GM23248 (cell line): ENCODE results near the gene ZBTB2. TPM values are rescaled to one million over a fixed set of nuclear protein-coding genes. Genes with fewer than 3 reads are reported as not detected.

Experiments
- DNase-seq: peaks from one replicate; pipeline ENCODE4 v3.0.0-alpha.2; 2015
- H2AFZ ChIP-seq: fragments of 200-600 bp; sonication (generic); 2 replicates; pipeline ENCODE4 v1.6.1; 2016; ENCODE audit warnings: antibody characterized with exemption
- H3F3A ChIP-seq: fragments of 200-600 bp; sonication (generic); 2 replicates; pipeline ENCODE4 v1.6.1; 2016; ENCODE audit warnings: mild to moderate bottlenecking, antibody characterized with exemption, mixed run types; ENCODE audit not compliant: insufficient read depth
- H3K27ac ChIP-seq: fragments of 200-600 bp; sonication (generic); 2 replicates; pipeline ENCODE4 v1.5.1; 2016; ENCODE audit warnings: mild to moderate bottlenecking
- H3K27me3 ChIP-seq: fragments of 200-600 bp; sonication (generic); replicated peaks from 2 replicates; pipeline ENCODE4 v1.6.1; 2016; ENCODE audit warnings: mild to moderate bottlenecking; ENCODE audit not compliant: insufficient read depth
- H3K36me3 ChIP-seq: fragments of 200-600 bp; sonication (generic); 2 replicates; pipeline ENCODE4 v1.6.1; 2016; ENCODE audit warnings: low read depth, mild to moderate bottlenecking
- H3K4me1 ChIP-seq: fragments of 200-600 bp; sonication (generic); 2 replicates; pipeline ENCODE4 v1.6.1; 2016; ENCODE audit warnings: mild to moderate bottlenecking; ENCODE audit not compliant: insufficient read depth
- H3K4me2 ChIP-seq: fragments of 200-600 bp; sonication (generic); one replicate; pipeline ENCODE4 v1.6.1; 2016; ENCODE audit warnings: mild to moderate bottlenecking; ENCODE audit not compliant: unreplicated experiment
- H3K4me3 ChIP-seq: fragments of 200-600 bp; sonication (generic); 2 replicates; pipeline ENCODE4 v1.5.1; 2016; ENCODE audit warnings: mild to moderate bottlenecking
- H3K79me2 ChIP-seq: fragments of 200-600 bp; sonication (generic); 2 replicates; pipeline ENCODE4 v1.6.1; 2016; ENCODE audit warnings: mild to moderate bottlenecking; ENCODE audit not compliant: insufficient read depth
- H3K9ac ChIP-seq: fragments of 200-600 bp; sonication (generic); 2 replicates; pipeline ENCODE4 v1.6.1; 2016; ENCODE audit warnings: mild to moderate bottlenecking
- H3K9me2 ChIP-seq: fragments of 200-600 bp; sonication (generic); 2 replicates; pipeline ENCODE4 v1.6.1; 2016; ENCODE audit warnings: mixed run types, mild to moderate bottlenecking, moderate library complexity; ENCODE audit not compliant: insufficient read depth
- H3K9me3 ChIP-seq: fragments of 200-600 bp; sonication (generic); one replicate; pipeline ENCODE4 v1.6.1; 2017; ENCODE audit warnings: low read depth
- H4K20me1 ChIP-seq: fragments of 200-600 bp; sonication (generic); 2 replicates; pipeline ENCODE4 v1.6.0; 2016; ENCODE audit not compliant: insufficient read depth
- EZH2 ChIP-seq: fragments of 200-600 bp; sonication (generic); IDR thresholded peaks from 2 replicates; pipeline ENCODE4 v1.6.1; 2018; ENCODE audit warnings: antibody characterized with exemption, mild to moderate bottlenecking; ENCODE audit not compliant: insufficient read depth, poor library complexity, severe bottlenecking
- EZH2phosphoT487 ChIP-seq: fragments of 200-600 bp; sonication (generic); IDR thresholded peaks from 2 replicates; pipeline ENCODE4 v1.6.1; 2018; ENCODE audit warnings: antibody characterized with exemption, moderate library complexity, mild to moderate bottlenecking, low read depth; ENCODE audit not compliant: insufficient read depth
- WGBS, 2 experiments: methylation state at CpG; one replicate each; pipeline ENCODE4 v1.1.6; 2015 to 2017; ENCODE audit warnings: low lambda C conversion rate in 2 of 2, low coverage in 1 of 2; ENCODE audit errors: missing lambda C conversion rate in 2 of 2; 5-methylcytosine and 5-hydroxymethylcytosine counted together
- in situ Hi-C: fragments of 300-500 bp; cut with MboI; formaldehyde crosslinking; loops from 2 replicates; pipeline ENCODE4 v1.15.0; 2020
- polyA plus RNA-seq: library from polyadenylated mRNA; unstranded; fragments of >200 nt; fragmentation: Nextera tagmentation; extraction: Ambion mirVana; gene quantifications from 2 replicates; pipeline ENCODE4 v1.2.1, GENCODE V29; 2016
- total RNA-seq: library from RNA; depleted of rRNA; stranded (reverse); fragments of >200 nt; shearing (Covaris generic); gene quantifications from 2 replicates; pipeline ENCODE4 v1.2.3, GENCODE V29; 2014

The ZBTB2 gene
- total and polyA plus RNA-seq, 2 experiments from 2014 or later, result 9.7 to 11.6 TPM

DNA sequence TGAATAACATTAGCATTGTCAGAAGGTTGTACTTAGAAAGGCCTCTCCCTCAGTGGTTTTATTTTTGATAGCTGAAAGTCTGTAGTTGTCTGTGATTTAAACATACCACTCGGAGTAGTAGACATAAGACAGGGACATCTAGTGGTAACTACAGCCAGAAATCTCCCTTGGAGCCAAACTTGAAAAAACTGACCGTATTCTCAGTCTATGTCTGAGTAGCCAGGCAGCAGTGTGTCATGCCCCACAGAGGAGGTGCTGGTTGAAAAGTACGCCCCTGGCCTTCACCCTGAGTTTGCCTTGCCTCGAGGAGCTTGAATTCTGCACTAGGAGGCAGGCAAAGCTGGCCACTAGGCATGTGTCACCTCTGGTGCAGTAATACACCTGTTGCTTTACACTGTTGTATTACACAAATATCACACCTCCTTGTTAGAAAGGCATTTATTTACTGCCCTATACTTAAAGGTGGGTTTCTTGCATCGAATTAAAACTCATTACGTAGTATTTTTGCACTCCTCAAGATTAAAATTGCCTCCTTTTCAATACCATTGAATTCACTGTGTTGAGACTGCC lies 20.8 kb downstream of the ZBTB2 start:
- Histone ChIP-seq H3F3A (peaks cover 7% of the 10 kb centered on the region), H3K4me1 (no peaks in the 10 kb centered on the region; the same call in 1 of the 2 replicates), H3K27ac (no peak overlapping the region), H4K20me1 (no peaks in the 10 kb centered on the region), H2AFZ (no peak overlapping the region), H3K9ac (no peak overlapping the region), H3K4me2 (no peak overlapping the region), H3K79me2 (peaks cover 64% of the 10 kb centered on the region), H3K27me3 (no peaks in the 10 kb centered on the region), H3K36me3 (0 out of 2 replicates have a peak, but pooled peaks cover under 1% of the 10 kb centered on the region), H3K4me3 (no peak overlapping the region), H3K9me3 (no peaks in the 10 kb centered on the region), H3K9me2 (no peaks in the 10 kb centered on the region)
- WGBS, 2 experiments, result 81 to 84% methylated on average over 6 of the region's 6 CpGs
- in situ Hi-C loops, result no loop called here
- no peak for TF ChIP-seq EZH2phosphoT487
- TF ChIP-seq EZH2, result no peak
- DNase-seq, result peak; percentile 51

DNA sequence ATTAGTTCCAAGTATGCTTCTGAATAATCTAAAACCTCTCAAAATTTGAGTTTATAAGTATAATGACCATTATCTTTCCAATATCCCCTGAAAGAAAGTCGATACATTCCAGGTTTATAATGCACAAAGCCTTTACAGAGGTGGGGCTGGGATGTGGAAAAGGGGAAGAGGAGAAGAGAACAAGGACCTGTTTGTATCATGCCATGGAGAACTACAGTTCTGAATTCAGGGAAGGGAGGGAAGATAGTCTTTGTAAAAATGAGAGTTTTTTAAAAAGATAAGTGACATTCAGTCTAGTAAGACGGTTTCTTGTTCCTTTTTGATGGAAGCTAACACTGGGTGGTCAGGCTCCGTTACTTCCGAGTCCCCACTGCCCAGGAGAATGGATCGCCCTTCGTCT lies 26.1 kb downstream of the ZBTB2 start:
- Histone ChIP-seq H4K20me1 (no peaks in the 10 kb centered on the region), H3K9me3 (no peaks in the 10 kb centered on the region), H3K27me3 (no peaks in the 10 kb centered on the region), H3K79me2 (peaks cover 12% of the 10 kb centered on the region; the same call in 1 of the 2 replicates), H2AFZ (no peak overlapping the region), H3K4me1 (no peaks in the 10 kb centered on the region), H3K9me2 (no peaks in the 10 kb centered on the region), H3K36me3 (peaks cover 20% of the 10 kb centered on the region), H3K9ac (no peak overlapping the region), H3K27ac (no peak overlapping the region), H3F3A (no peaks in the 10 kb centered on the region; the same call in 1 of the 2 replicates), H3K4me2 (no peak overlapping the region), H3K4me3 (no peak overlapping the region)
- in situ Hi-C loops, result no loop called here
- no peak for TF ChIP-seq EZH2
- TF ChIP-seq EZH2phosphoT487, result no peak
- no peak for DNase-seq
- WGBS, 2 experiments, result 97% methylated on average over 6 of the region's 6 CpGs

DNA sequence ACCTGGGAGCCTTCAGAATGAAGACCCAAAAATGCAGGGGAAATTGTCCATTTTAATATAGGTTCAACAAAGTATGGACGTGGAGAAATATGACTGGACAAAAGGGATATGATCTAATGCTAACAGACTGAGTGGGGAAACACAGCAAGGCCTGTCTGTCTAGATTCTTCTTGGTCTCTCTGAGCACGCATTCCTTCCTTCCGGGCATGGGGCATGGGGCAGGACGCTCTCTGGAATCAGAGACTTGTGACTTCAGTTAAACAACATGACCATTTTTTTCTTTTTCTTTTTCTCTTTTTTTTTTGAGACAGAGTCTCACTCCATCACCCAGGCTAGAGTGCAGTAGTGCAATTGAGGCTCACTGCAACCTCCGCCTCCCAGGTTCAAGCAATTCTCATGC lies 31.9 kb downstream of the ZBTB2 start:
- H3K27ac ChIP-seq, result no peak overlapping the region
- no peak for DNase-seq
- no peaks in the 10 kb centered on the region for H4K20me1 ChIP-seq
- WGBS, 2 experiments, result 94 to 99% methylated on average over 5 of the region's 5 CpGs
- H3K79me2 ChIP-seq, result no peaks in the 10 kb centered on the region
- in situ Hi-C loops, result no loop called here
- peaks cover 7% of the 10 kb centered on the region; the same call in 1 of the 2 replicates for H3K4me1 ChIP-seq
- H3K4me2 ChIP-seq, result no peak overlapping the region
- no peaks in the 10 kb centered on the region for H3K9me3 ChIP-seq
- peaks cover 10% of the 10 kb centered on the region for H3F3A ChIP-seq
- H3K27me3 ChIP-seq, result no peaks in the 10 kb centered on the region
- H3K36me3 ChIP-seq, result peaks cover 8% of the 10 kb centered on the region; the same call in 1 of the 2 replicates
- TF ChIP-seq EZH2phosphoT487 (no peak), EZH2 (no peak)
- no peak overlapping the region for H3K4me3 ChIP-seq
- H3K9ac ChIP-seq, result no peak overlapping the region
- H2AFZ ChIP-seq, result no peak overlapping the region
- H3K9me2 ChIP-seq, result no peaks in the 10 kb centered on the region

DNA sequence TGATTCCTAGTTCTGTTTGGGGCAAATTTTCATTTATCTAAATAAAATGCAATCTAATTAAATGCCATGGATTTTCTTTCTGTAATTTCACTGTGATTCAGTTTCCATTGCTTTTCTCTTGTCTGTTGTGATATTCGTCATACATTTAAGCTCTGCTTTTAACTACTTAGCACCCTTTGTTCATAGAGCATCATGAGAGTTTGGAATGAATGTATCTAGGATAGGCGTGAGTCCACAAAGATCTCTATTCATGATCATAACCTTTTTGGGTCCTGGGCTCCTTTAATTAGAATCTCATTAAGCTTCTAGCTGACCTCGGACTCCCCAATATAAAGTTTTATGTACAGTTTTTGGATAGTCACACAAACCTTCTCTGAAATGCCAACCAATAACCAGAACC lies 32.9 kb downstream of the ZBTB2 start:
- Histone ChIP-seq H3K79me2 (no peaks in the 10 kb centered on the region), H3K9me2 (no peaks in the 10 kb centered on the region), H3K9ac (no peak overlapping the region), H3K27me3 (no peaks in the 10 kb centered on the region), H3K4me2 (no peak overlapping the region), H3K27ac (no peak overlapping the region), H4K20me1 (no peaks in the 10 kb centered on the region), H2AFZ (no peak overlapping the region), H3K9me3 (no peaks in the 10 kb centered on the region), H3K4me3 (no peak overlapping the region), H3K4me1 (peaks cover 7% of the 10 kb centered on the region; the same call in 1 of the 2 replicates), H3K36me3 (0 out of 2 replicates have a peak, but pooled peaks cover 8% of the 10 kb centered on the region), H3F3A (peaks cover 10% of the 10 kb centered on the region; the same call in 1 of the 2 replicates)
- in situ Hi-C loops, result no loop called here
- TF ChIP-seq EZH2 (no peak), EZH2phosphoT487 (no peak)
- no peak for DNase-seq
- 80 to 87% methylated on average over 3 of the region's 3 CpGs for WGBS, 2 experiments
